Right ventricle myocardium superior (tissue), 1 donor: Measurements from ENCODE around the gene DUSP16. TPM values are rescaled to one million over a fixed set of nuclear protein-coding genes. Genes with fewer than 3 reads are reported as not detected.
"Not testable (repeated sequence)": the region's sequence is repeated elsewhere in the genome, so short reads cannot be mapped to it uniquely, and the experiment has no call there.

Experiments used
- ATAC-seq: fragments of 200-7000 bp; cut with Tn5 transposase; one replicate; pipeline ENCODE4 v1.9.1; 2020; ENCODE audit warnings: mild to moderate bottlenecking; ENCODE audit not compliant: poor library complexity
- DNase-seq: peaks from one replicate; pipeline ENCODE4 v3.0.0-alpha.2; 2020
- intact Hi-C: fragments of 100-400 bp; cut with DNase I; formaldehyde crosslinking; loops from one replicate; pipeline ENCODE4 v1.11.2; 2022
- long read RNA-seq: library from polyadenylated mRNA; unstranded; transcript quantifications from one replicate; pipeline ENCODE4 v2.0.0, GENCODE V29; 2021
- total RNA-seq: library from RNA; stranded (reverse); fragmentation: NEBNext Ultra II Directional; extraction: Animal tissue kit (Norgen Biotek cat#: 25700); gene quantifications from one replicate; pipeline ENCODE4 v1.2.1, GENCODE V29; 2021
- donor health status: DM: no; HTN: yes; CAD: no; lungs with severe emphysema.

The DUSP16 gene, protein sequence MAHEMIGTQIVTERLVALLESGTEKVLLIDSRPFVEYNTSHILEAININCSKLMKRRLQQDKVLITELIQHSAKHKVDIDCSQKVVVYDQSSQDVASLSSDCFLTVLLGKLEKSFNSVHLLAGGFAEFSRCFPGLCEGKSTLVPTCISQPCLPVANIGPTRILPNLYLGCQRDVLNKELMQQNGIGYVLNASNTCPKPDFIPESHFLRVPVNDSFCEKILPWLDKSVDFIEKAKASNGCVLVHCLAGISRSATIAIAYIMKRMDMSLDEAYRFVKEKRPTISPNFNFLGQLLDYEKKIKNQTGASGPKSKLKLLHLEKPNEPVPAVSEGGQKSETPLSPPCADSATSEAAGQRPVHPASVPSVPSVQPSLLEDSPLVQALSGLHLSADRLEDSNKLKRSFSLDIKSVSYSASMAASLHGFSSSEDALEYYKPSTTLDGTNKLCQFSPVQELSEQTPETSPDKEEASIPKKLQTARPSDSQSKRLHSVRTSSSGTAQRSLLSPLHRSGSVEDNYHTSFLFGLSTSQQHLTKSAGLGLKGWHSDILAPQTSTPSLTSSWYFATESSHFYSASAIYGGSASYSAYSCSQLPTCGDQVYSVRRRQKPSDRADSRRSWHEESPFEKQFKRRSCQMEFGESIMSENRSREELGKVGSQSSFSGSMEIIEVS
- 12.5 TPM for total RNA-seq
- long read RNA-seq, partial matches to known transcripts = 0 of 3 reads
- long read RNA-seq, other reads (novel, unspliced or antisense) = 2 of 3 reads

DNA sequence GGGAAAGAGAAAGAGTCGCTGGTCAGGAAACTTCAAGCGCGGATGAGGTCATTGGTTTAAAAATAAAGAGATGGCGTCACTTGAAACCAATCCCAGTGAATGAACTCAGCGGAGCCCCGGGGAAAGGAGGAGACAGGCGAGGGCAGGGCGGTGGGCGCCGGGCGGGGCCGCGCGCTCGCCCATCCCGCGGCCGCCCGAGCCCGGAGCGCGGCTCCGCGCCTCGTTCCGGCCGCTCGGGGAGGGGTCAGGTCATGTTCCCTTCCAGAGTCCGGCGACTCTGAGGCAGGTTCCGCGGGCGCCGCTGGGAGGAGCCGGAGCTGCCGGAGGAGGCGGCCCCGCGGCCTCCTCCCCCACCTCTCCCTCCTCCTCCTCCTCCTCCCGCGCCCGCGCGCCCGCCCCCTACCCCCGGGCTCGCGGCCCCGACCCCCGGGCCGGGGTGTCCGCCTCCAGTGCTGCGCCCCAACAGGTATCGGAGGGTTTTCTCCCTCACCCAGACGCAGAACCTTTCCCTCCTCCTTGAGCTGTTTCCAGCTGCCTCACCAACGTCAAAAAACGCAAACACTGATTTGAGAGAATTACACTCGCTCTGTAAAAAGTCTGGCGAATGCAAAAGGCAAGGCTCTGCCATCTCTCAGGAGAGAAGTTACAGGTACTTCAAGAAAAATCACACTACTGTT lies at the start of gene DUSP16:
Gene DUSP16, minus strand, starts transcription at position 279 of the 677 bp plus-strand sequence. CDS start 41,765 bp downstream, outside the sequence.
- intact Hi-C loops = loop anchor here (5.0 kb wide), 2 partner anchors 55 to 185 kb away; no protein-coding TSS in a partner anchor
- peak; percentile 96 for ATAC-seq
- DNase-seq = peak; percentile 94

DNA sequence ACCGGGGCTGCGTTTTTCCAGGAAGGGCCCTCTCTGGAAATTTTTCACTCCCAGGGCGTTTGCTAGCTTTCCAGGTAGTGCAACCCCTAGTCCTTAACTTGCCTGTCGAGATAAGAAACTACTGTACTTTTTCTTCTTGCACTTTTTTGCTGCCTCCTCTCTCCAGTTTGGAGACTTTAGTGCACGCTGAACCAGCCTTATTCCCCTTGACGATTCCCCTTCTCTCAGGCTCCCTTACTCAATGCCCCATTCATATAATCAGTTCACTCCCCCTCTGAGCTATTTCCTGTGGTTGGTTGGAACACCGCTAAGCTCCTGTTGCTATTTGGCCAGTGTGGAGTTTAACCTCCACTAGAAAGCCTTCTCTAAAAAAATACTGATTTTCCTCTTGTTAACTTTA lies 49.7 kb upstream of the DUSP16 start:
- intact Hi-C loops = no loop called here
- no peak for DNase-seq

DNA sequence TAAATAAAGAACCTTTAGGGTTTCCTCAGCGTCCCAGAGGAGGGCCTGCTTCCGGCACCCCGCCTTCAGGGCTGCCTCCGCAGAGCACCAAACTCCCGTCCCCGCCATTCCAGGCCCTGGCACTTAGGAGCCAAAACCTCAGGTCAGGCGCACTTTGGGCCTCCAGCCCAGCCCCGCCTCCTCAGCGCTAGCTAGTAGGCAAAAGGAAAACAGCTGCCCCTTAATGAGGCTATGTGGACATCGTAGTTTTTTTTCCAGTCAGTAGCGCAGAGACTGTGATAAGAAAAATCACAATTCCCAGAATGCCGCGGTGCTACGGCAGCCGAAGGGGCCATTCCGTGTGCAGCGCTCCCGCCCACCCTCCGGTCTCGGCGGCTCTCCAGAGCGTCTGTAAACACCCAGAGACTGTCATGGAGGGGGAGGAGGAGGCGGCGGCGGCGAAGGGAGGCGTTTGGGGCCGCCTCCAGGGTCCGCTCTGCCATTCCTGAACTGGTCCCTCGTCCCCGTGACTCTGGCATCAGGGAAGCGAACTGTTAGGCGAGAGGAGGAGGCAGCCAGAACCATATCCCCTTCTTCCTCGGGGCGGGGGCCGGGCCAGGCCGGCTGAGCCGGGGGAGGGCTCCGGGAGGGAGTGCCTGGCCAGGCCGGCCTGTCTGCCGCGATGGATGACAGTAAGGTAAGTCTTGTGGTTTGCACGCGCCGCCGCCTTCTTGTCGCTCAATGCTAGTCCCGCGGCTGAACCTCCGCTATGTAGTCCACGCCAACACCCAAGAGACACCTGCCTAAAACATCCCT lies 49.0 kb upstream of the DUSP16 start, which contains the start of gene CREBL2:
Gene CREBL2, plus strand, starts transcription at position 365 of the 795 bp plus-strand sequence. Its CDS starts 297 bp downstream, at position 662.
- intact Hi-C loops = no loop called here

More for the DNA sequence above, 49.7 kb upstream of the DUSP16 start:
- ATAC-seq = peak; percentile 35

DNA sequence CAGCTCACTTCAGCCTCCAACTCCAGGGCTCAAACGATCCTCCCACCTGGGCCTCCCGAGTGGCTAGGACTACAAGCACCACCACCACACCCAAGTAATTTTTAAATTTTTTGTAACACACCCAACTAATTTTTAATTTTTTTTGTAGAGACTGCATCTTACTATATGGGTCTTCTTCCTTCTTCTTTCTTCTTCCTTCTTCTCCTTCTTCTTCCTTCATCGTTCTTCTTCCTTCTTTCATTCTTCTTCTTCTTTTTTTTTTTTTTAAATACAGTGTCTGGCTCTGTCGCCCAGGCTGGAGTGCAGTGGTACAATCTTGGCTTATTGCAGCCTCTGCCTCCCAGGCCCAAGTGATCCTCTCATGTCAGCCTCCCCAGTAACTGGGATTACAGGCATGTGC lies 48.0 kb upstream of the DUSP16 start:
- intact Hi-C loops = no loop called here
- no peak for ATAC-seq
- no peak for DNase-seq

More for the DNA sequence above, 49.0 kb upstream of the DUSP16 start, which contains the start of gene CREBL2:
- ATAC-seq (peak; percentile 97), DNase-seq (peak; percentile 97)

DNA sequence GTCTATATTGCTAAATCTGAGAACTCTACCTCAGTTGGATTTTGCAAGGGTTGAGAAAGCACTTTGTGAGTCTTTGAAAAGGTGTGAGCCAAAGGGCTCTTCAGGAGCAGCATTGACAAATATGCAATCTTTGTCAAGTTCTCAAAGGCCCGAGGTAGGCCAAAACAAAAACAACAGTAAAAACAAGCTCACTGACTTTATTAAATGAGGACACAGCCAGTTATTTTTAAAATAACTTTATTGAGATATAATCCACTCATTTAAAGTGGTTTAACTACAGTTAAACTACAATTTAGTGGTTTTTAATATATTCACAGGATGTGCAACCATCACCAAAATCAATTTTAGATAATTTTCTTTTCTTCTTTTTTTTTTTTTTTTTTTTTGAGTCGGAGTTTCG lies 47.0 kb upstream of the DUSP16 start:
- ATAC-seq (no peak), DNase-seq (no peak)
- intact Hi-C loops = no loop called here

DNA sequence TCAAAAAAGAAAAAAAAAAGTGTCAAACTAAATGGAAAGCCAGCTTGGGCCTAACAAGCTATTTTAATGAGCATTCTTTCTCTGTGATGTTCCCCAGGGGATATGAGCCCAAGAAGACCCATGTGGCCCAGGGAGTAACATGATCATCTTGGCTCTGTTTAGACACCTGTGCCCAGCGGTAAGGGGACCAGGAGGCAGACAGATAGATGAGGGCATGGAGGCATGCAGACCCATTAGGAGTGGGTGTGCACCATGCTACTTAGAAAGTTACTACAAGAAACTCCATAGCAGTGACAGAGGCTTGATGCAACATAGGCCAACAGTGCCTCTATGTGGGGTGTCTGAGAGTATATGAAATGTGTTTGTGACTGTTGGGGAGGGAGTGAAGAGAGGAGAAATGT lies 45.9 kb upstream of the DUSP16 start:
- ATAC-seq (no peak), DNase-seq (no peak)
- intact Hi-C loops = no loop called here

DNA sequence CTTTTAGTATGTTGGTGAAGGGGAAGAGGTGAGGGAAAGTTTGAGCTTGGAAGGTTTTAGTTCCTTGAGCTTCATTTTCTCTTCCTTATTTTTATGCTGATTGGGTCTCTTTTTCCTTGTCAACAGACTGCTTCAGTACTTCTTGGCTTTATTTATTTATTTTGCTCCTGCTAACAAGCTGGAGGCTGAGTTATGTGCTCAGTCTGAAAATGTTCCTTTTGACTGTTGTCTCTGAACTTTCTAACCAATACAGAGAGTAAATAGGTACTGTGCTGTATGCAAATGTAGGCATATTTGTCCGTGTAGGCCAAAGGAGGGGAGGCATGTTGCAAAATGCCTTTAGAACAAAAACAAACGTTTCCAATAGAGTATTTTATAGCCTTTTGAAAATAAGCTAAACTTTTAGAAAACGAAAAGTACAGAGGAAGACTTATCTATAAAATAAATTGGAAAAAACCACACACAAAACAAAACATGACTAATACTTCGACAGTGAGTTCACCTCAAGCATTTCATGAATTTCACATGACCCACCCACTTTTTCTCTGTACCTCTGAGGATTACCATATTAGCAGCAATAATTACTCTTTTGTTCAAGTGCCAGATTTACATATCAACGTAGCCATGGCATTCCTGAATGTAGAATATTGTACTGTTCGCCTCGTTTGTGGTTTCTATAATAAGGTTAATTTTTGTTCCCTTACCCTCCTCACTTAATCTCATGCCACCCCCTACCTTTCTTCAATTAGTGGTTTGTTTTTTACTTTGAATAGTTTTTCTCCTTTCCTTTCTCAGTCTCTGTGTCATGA lies 44.3 kb upstream of the DUSP16 start:
- DNase-seq (no peak), ATAC-seq (no peak)
- intact Hi-C loops = no loop called here

DNA sequence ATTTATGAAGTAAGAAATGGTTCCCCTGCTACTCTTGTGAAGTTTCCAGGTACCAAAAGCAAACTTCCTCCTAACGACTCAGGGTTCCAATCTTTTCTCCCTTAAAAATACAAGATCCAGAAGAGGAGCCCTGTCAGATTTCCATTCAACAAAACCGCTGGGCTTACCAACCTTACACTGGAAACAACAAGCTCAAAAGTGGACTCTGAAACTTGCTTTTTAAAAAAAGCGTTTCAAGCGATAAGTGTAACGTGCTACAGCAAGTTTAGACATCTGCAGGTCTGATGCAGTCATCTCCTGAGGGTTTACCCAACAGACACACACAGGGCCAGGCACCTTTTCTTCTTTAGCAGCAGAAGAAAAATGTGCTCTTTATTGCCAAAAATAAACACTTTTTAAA lies 42.1 kb upstream of the DUSP16 start:
- ATAC-seq (no peak), DNase-seq (no peak)
- intact Hi-C loops = no loop called here

DNA sequence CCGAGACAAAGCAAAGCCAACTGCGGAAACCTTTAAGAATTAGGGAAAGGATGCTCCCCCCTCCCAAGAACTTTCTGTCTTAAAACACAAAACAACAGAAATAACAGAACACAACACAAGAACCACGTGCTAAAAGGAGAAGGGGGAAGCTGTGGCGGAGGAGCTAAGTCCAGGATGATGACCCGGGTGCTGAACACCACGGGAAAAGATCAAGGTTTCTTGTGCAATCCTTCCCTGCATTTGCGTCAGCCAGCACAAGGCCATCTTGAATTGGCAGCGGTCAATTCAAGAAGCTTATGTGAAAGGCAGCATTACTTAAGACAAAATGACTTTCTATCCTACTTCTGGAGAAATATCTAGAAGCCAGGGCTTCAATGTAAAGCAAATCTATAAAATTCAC lies 38.0 kb upstream of the DUSP16 start:
- intact Hi-C loops = no loop called here
- ATAC-seq (peak; percentile 60), DNase-seq (no peak)

DNA sequence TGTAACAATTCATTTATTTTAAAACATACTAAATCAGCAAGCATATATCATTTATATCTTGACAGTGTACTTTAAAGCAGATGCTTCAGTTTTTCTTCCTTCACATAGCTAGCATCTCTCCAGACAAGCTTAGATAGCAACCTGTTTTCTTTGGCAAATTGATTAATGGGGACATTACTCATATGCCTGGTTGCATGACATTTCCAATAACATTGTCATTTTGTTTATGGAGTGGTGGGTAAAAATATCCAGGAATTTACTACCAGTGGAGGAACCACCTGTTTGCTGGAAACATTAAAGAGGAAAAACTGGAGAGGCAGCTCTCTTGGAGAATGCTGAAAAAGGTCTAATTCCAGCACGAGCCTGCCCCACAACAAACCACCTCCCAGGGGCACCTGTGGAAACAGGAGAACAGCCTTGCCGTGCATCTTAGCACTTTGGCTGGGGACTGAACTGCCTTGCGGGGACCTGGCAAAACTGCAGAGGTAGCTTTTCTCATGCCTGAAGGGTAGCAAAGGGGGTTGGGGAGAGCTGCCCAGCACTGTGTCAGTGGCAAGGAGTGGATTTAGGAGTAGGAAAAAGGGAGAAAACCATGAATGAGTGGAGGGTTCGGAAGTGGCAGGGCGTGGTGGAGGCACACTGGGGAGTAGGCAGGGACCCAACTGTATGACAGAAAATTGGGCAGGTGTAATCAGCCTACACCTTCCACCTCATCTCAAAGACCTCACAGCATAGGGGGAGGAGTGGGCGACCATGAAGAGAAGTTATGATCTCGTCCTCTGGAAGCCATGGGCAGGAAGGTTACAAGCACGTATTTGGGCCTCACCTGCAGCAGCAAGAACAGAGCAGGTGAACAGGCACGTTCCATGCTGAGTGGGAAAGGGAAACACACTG lies 37.3 kb upstream of the DUSP16 start:
- no peak for ATAC-seq
- intact Hi-C loops = no loop called here
- DNase-seq = no peak

DNA sequence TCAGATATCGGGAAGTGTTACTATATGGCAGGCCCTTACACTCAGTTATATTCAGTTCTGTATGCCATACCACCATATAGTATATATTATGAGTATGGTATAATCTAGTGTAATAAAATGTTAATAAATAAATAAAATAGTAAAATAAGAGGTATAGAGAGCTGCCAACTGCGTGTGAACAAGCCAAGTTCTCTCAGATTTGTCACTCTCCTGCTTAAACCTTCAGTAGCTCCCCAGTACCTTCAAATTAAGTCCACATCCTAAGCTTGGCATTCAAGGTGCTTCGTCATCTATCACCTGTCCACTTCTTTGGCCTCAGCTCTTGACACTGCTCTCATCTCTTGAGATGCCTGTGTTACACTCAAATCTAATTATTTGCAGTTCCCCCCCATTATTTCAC lies 36.2 kb upstream of the DUSP16 start:
- no peak for ATAC-seq
- no peak for DNase-seq
- intact Hi-C loops = no loop called here

DNA sequence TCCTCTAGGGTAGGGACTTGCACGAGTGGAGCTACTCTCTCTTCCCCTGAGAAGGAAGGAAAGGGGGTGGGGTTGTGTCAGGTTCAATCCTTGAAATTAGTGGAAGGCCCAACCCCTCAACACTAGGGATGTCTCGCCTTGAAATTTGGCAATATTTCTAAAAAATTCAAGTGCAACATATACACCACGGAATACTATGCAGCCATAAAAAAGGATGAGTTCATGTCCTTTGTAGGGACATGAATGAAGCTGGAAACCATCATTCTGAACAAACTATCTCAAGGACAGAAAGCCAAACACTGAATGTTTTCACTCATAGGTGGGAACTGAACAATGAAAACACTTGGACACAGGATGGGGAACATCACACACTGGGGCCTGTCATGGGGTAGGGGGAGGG lies 33.9 kb upstream of the DUSP16 start:
- DNase-seq, ATAC-seq, intact Hi-C loops: not testable (repeated sequence)

DNA sequence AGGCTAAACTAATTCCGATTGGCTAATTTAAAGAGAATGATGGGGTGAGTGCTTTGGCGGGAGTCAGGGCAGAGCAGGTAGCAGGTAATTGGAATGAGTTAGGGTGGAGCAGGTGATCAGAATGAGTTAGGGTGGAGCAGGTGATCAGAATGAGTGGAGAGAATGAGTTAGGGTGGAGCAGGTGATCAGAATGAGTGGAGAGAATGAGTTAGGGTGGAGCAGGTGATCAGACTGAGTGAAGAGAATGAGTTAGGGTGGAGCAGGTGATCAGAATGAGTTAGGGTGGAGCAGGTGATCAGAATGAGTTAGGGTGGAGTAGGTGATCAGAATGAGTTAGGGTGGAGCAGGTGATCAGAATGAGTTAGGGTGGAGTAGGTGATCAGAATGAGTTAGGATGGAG lies 33.3 kb upstream of the DUSP16 start:
- ATAC-seq, intact Hi-C loops, DNase-seq: not testable (repeated sequence)

DNA sequence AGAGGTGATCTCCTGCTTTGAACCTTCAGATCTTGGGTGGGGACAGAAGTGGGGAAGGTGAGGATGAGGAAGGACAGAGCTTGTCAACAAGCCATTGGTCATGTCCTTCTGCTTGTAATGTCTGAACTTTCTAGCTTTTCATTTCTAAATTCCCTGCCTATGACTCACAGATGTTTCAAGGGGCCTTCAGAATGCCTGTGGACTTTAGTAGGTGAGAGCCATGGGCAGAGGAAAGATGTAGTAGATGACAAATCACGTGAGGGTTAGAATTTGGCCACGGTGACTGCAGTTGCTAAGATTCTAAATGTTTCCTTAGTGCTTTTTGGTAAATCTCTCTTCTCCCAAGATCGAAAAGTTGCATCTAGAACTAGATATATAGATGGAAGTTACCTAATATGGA lies 30.3 kb upstream of the DUSP16 start:
- ATAC-seq = no peak
- no peak for DNase-seq
- intact Hi-C loops = no loop called here

DNA sequence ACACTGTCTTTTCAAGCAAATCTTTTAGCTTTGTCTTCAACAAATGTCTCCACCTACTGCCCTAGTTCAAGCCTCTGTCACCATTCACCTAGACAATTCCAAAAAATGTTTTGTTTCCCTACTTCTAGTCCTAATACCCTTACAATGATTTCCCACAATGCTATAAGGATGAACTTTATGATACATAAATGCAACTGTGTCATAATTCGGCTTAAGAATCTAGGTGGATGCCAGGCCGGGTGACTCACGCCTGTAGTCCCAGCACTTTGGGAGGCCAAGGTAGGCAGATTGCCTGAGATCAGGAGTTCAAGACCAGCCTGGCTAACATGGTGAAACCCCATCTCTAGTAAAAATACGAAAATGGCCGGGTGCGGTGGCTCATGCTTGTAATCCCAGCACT lies 28.3 kb upstream of the DUSP16 start:
- no peak for DNase-seq
- ATAC-seq = no peak
- intact Hi-C loops = no loop called here

DNA sequence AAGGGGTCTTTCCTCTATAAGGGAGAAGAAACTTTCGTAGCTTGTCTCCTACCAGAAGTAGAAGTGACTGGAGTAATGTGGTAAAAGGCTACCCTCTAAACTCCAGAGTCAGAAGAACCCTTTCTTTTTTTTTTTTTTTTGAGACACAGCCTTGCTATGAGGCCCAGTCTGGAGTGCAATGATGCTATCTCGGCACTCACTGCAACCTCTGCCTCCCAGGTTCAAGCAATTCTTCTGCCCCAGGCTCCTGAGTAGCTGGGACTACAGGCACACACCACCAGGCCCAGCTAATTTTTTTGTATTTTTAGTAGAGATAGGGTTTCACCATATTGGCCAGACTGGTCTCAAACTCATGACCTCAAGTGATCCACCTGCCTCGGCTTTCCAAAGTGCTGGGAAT lies 25.8 kb upstream of the DUSP16 start:
- DNase-seq, ATAC-seq, intact Hi-C loops: not testable (repeated sequence)

DNA sequence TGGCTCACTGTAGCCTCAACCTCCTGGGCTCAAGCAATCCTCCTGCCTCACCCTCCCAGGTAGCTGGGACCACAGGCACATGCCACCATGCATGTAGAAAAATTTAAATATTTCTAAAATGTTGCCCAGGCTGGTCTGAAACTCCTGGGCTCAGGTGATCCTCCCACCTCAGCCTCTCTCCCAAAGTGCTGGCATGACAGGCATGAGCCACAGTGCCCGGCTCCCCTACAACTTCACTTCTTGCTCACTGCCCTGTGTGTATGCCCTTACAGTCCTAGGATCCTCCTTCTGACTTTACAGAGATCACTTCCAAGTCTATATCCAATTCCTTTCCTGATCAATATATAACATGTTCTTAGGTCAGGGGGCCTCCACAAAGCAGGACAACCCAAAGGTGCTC lies 25.2 kb upstream of the DUSP16 start:
- no peak for DNase-seq
- intact Hi-C loops = no loop called here
- ATAC-seq = no peak
